KMS-11 (cell line): ENCODE data around the gene DENND11.

Experiments used
- H2AFZ ChIP-seq: fragments of 200-600 bp; sonication (generic); 2 replicates; pipeline ENCODE4 v1.6.1; 2016; ENCODE audit warnings: antibody characterized with exemption, mixed run types, low read depth
- H3K27ac ChIP-seq: fragments of 200-600 bp; sonication (generic); 2 replicates; pipeline ENCODE4 v1.6.1; 2016; ENCODE audit warnings: mild to moderate bottlenecking, mixed run types
- H3K27me3 ChIP-seq: fragments of 200-600 bp; sonication (generic); 2 replicates; pipeline ENCODE4 v1.6.1; 2017; ENCODE audit warnings: mild to moderate bottlenecking, low read depth, mixed run types, moderate library complexity; ENCODE audit not compliant: insufficient read depth
- H3K36me3 ChIP-seq: fragments of 200-600 bp; sonication (generic); 2 replicates; pipeline ENCODE4 v1.6.1; 2017; ENCODE audit warnings: mild to moderate bottlenecking, mixed run types; ENCODE audit not compliant: insufficient read depth
- H3K4me1 ChIP-seq: fragments of 200-600 bp; sonication (generic); 2 replicates; pipeline ENCODE4 v1.6.1; 2016; ENCODE audit warnings: mild to moderate bottlenecking, low read depth, mixed run types; ENCODE audit not compliant: poor library complexity, severe bottlenecking
- H3K4me2 ChIP-seq: fragments of 200-600 bp; sonication (generic); 2 replicates; pipeline ENCODE4 v1.7.0; 2016; ENCODE audit warnings: mild to moderate bottlenecking, mixed run types
- H3K4me3 ChIP-seq: fragments of 200-600 bp; sonication (generic); IDR thresholded peaks from 2 replicates; pipeline ENCODE4 v1.6.1; 2017; ENCODE audit warnings: low read depth, low read length, mixed read lengths; ENCODE audit not compliant: insufficient read depth
- H3K79me2 ChIP-seq: fragments of 200-600 bp; sonication (generic); 2 replicates; pipeline ENCODE4 v1.6.1; 2016; ENCODE audit warnings: low read depth, mixed run types; ENCODE audit not compliant: insufficient read depth
- H3K9ac ChIP-seq: fragments of 200-600 bp; sonication (generic); 2 replicates; pipeline ENCODE4 v1.6.1; 2016; ENCODE audit warnings: mild to moderate bottlenecking, mixed run types
- H4K20me1 ChIP-seq: fragments of 200-600 bp; sonication (generic); 2 replicates; pipeline ENCODE4 v1.6.1; 2016; ENCODE audit warnings: mild to moderate bottlenecking, mixed run types; ENCODE audit not compliant: insufficient read depth
- TF ChIP-seq, protein P1 (sequence below): fragments of 200-600 bp; sonication (generic); conservative IDR thresholded peaks from 2 replicates; pipeline ENCODE4 v1.6.1; 2017; ENCODE audit warnings: low read depth, mild to moderate bottlenecking, antibody characterized with exemption, low read length, moderate library complexity, mixed read lengths

The DENND11 gene

DNA sequence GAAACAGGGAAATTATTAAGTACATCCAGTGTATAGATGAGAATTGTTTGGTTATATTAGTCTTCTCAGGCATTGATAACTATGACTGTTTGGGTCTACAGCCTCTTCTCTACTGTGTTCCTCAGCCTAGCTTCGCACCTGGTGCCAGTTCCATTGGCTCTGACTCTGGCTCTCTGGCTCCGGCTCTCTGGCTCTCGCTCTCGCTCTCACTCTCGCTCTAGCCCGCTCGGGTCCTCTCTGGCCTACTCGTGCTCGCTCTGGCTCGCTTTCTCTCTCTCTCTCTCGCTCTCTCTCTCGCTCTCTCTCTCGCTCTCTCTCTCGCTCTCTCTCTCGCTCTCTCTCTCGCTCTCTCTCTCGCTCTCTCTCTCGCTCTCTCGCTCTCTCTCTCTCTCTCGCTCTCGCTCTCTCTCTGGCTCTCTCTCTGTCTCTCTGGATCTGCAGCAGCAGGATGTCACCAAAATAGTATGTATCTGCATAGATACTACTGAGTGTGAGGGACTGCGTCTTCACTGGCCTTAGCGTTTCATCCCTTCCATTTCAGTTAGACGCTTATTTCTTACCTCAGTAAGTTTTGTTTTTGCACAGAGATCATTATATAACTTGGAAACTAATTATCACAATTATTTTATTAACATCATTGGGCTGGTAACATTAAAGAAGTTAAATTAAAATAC lies 29.6 kb upstream of the DENND11 start:
- H2AFZ ChIP-seq = no peak overlapping the region
- H4K20me1 ChIP-seq = no peaks in the 10 kb centered on the region
- H3K79me2 ChIP-seq = no peaks in the 10 kb centered on the region
- peaks cover under 1% of the 10 kb centered on the region for H3K4me1 ChIP-seq
- H3K27ac ChIP-seq = no peak overlapping the region
- TF ChIP-seq, protein P1, sequence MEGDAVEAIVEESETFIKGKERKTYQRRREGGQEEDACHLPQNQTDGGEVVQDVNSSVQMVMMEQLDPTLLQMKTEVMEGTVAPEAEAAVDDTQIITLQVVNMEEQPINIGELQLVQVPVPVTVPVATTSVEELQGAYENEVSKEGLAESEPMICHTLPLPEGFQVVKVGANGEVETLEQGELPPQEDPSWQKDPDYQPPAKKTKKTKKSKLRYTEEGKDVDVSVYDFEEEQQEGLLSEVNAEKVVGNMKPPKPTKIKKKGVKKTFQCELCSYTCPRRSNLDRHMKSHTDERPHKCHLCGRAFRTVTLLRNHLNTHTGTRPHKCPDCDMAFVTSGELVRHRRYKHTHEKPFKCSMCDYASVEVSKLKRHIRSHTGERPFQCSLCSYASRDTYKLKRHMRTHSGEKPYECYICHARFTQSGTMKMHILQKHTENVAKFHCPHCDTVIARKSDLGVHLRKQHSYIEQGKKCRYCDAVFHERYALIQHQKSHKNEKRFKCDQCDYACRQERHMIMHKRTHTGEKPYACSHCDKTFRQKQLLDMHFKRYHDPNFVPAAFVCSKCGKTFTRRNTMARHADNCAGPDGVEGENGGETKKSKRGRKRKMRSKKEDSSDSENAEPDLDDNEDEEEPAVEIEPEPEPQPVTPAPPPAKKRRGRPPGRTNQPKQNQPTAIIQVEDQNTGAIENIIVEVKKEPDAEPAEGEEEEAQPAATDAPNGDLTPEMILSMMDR = no peak
- H3K9ac ChIP-seq = no peak overlapping the region
- no peaks in the 10 kb centered on the region for H3K27me3 ChIP-seq
- no peak overlapping the region for H3K4me2 ChIP-seq
- no peaks in the 10 kb centered on the region for H3K36me3 ChIP-seq
- H3K4me3 ChIP-seq = no peak overlapping the region

DNA sequence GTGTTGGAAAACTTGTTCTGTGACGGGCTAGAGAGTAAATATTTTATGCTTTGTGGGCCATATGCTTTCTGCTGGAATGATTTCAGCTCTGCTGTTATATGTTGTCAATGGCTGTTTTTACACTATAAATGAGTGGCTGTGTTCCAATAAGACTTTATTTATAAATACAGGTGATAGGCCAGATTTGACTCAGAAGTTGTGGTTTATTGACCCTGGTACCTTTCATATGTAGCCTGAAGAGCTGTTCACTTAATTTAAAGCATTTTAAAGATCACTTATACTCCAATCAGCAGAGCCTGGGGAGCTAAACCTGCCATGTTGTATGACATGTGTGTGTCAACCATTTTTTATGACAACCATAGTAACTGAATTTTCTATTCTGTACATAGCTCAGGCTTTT lies 27.1 kb upstream of the DENND11 start:
- no peak overlapping the region for H3K4me3 ChIP-seq
- H3K79me2 ChIP-seq = no peaks in the 10 kb centered on the region
- H3K4me2 ChIP-seq = no peak overlapping the region
- H3K9ac ChIP-seq = no peak overlapping the region
- no peaks in the 10 kb centered on the region for H4K20me1 ChIP-seq
- TF ChIP-seq, protein P1 = no peak
- H3K27ac ChIP-seq = no peak overlapping the region
- no peak overlapping the region for H2AFZ ChIP-seq
- no peaks in the 10 kb centered on the region for H3K36me3 ChIP-seq
- H3K27me3 ChIP-seq = no peaks in the 10 kb centered on the region
- no peaks in the 10 kb centered on the region for H3K4me1 ChIP-seq

DNA sequence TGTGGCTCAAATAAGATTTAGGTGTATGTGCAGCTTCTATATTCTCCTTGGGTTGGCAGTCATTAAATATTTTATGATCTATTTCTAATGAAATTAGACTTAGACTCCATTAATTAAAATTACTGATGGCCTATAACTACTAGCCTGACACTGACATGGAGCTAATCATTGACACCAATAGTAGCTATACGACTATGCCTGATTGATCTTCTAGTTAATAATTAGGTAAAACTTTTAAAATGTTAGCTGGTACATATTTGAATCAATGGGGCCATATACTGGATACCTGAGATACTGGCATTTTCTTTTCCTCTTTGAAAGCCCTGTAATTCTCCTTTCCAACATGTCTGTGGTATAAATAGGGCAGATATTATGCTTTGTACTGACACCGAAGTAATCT lies 20.6 kb upstream of the DENND11 start:
- H3K79me2 ChIP-seq = no peaks in the 10 kb centered on the region
- no peak overlapping the region for H3K27ac ChIP-seq
- H3K9ac ChIP-seq = no peak overlapping the region
- TF ChIP-seq, protein P1 = no peak
- no peaks in the 10 kb centered on the region for H3K4me1 ChIP-seq
- no peaks in the 10 kb centered on the region for H3K27me3 ChIP-seq
- no peak overlapping the region for H2AFZ ChIP-seq
- H3K36me3 ChIP-seq = no peaks in the 10 kb centered on the region
- H3K4me3 ChIP-seq = no peak overlapping the region
- H3K4me2 ChIP-seq = no peak overlapping the region
- no peaks in the 10 kb centered on the region for H4K20me1 ChIP-seq

- H2AFZ ChIP-seq = no peak overlapping the region
- TF ChIP-seq, protein P1 = no peak
- H3K4me2 ChIP-seq = no peak overlapping the region
- H3K9ac ChIP-seq = no peak overlapping the region
- no peaks in the 10 kb centered on the region for H3K27me3 ChIP-seq
- no peak overlapping the region for H3K27ac ChIP-seq
- no peaks in the 10 kb centered on the region for H4K20me1 ChIP-seq
- H3K4me3 ChIP-seq = no peak overlapping the region
- H3K79me2 ChIP-seq = no peaks in the 10 kb centered on the region
- H3K4me1 ChIP-seq = no peaks in the 10 kb centered on the region
- H3K36me3 ChIP-seq = no peaks in the 10 kb centered on the region
These were observed 15.5 kb upstream of the DENND11 start for GRCh38 chr7:141717450-141717849.
